OCI-LY1 (cell line): ENCODE measurements around the gene LUC7L2.
"Not testable (repeated sequence)": the region's sequence is repeated elsewhere in the genome, so short reads cannot be mapped to it uniquely, and the experiment has no call there.

Experiments used
- H2AFZ ChIP-seq: fragments of 200-600 bp; sonication (generic), shearing (Covaris generic); 2 replicates; pipeline ENCODE4 v1.6.0; 2014; ENCODE audit warnings: antibody characterized with exemption, mild to moderate bottlenecking, low read length
- H3F3A ChIP-seq: fragments of 200-600 bp; sonication (generic), shearing (Covaris generic); 2 replicates; pipeline ENCODE4 v1.6.0; 2014; ENCODE audit warnings: mild to moderate bottlenecking, antibody characterized with exemption, low read length, moderate library complexity; ENCODE audit not compliant: insufficient read depth
- H3K27ac ChIP-seq: fragments of 200-600 bp; sonication (generic); 2 replicates; pipeline ENCODE4 v1.5.1; 2014; ENCODE audit warnings: low read length, mixed run types, mild to moderate bottlenecking, low read depth; ENCODE audit not compliant: poor library complexity, severe bottlenecking
- H3K27me3 ChIP-seq: fragments of 200-600 bp; sonication (generic); 2 replicates; pipeline ENCODE4 v1.6.0; 2014; ENCODE audit warnings: antibody characterized with exemption, mild to moderate bottlenecking, low read length, moderate library complexity; ENCODE audit not compliant: insufficient read depth
- H3K36me3 ChIP-seq: fragments of 200-600 bp; sonication (generic); 2 replicates; pipeline ENCODE4 v1.6.1; 2014; ENCODE audit warnings: mild to moderate bottlenecking, antibody characterized with exemption, low read length, moderate library complexity, mixed read lengths; ENCODE audit not compliant: insufficient read depth
- H3K4me1 ChIP-seq: fragments of 200-600 bp; sonication (generic); 2 replicates; pipeline ENCODE4 v1.5.1; 2014; ENCODE audit warnings: mild to moderate bottlenecking, low read length, moderate library complexity; ENCODE audit not compliant: insufficient read depth, severe bottlenecking
- H3K4me2 ChIP-seq: fragments of 200-600 bp; sonication (generic), shearing (Covaris generic); 2 replicates; pipeline ENCODE4 v1.6.1; 2014; ENCODE audit warnings: low read length
- H3K4me3 ChIP-seq: fragments of 200-600 bp; sonication (generic); 2 replicates; pipeline ENCODE4 v1.5.1; 2014; ENCODE audit warnings: low read length, low read depth, mild to moderate bottlenecking, mixed read lengths; ENCODE audit not compliant: poor library complexity, severe bottlenecking
- H3K79me2 ChIP-seq: fragments of 200-600 bp; shearing (Covaris generic); 2 replicates; pipeline ENCODE4 v1.6.1; 2016; ENCODE audit warnings: mixed run types, low read length, mixed read lengths; ENCODE audit not compliant: insufficient read depth
- H3K9ac ChIP-seq: fragments of 200-600 bp; sonication (generic), shearing (Covaris generic); 2 replicates; pipeline ENCODE4 v1.6.1; 2014; ENCODE audit warnings: mild to moderate bottlenecking, low read length, mixed read lengths
- H3K9me2 ChIP-seq: fragments of 200-600 bp; sonication (generic), shearing (Covaris generic); 2 replicates; pipeline ENCODE4 v1.6.1; 2014; ENCODE audit warnings: low read depth, mild to moderate bottlenecking, low read length, mixed read lengths
- H3K9me3 ChIP-seq: fragments of 200-600 bp; shearing (Covaris generic); 2 replicates; pipeline ENCODE4 v1.6.1; 2014; ENCODE audit warnings: low read length, mixed read lengths
- H4K20me1 ChIP-seq: fragments of 200-600 bp; sonication (generic), shearing (Covaris generic); 2 replicates; pipeline ENCODE4 v1.6.0; 2016; ENCODE audit warnings: mild to moderate bottlenecking, low read length; ENCODE audit not compliant: insufficient read depth
- CTCF ChIP-seq: fragments of 200-600 bp; sonication (generic), shearing (Covaris generic); IDR thresholded peaks from 2 replicates; pipeline ENCODE4 v1.5.1; 2017; ENCODE audit warnings: mild to moderate bottlenecking, antibody characterized with exemption, low read length, moderate library complexity, mixed read lengths
- EZH2 ChIP-seq: fragments of 200-600 bp; sonication (generic), shearing (Covaris generic); IDR thresholded peaks from 2 replicates; pipeline ENCODE4 v1.8.0; 2017; ENCODE audit warnings: borderline replicate concordance, mixed run types, mild to moderate bottlenecking, antibody characterized with exemption, low read length, moderate library complexity, mixed read lengths

Gene LUC7L2

GRCh38 chr7:139407555-139407954, 47.9 kb downstream of the LUC7L2 start:
- no peak overlapping the region for H2AFZ ChIP-seq
- no peaks in the 10 kb centered on the region; the same call in 1 of the 2 replicates for H3F3A ChIP-seq
- peaks cover 98% of the 10 kb centered on the region for H3K36me3 ChIP-seq
- H3K9me3 ChIP-seq: no peaks in the 10 kb centered on the region
- H3K27me3 ChIP-seq: no peaks in the 10 kb centered on the region
- no peak overlapping the region for H3K27ac ChIP-seq
- no peaks in the 10 kb centered on the region for H3K4me1 ChIP-seq
- no peak overlapping the region for H3K4me3 ChIP-seq
- H3K79me2 ChIP-seq: no peaks in the 10 kb centered on the region
- no peaks in the 10 kb centered on the region for H3K9me2 ChIP-seq
- no peak overlapping the region for H3K9ac ChIP-seq
- TF ChIP-seq EZH2: no peak
- no peaks in the 10 kb centered on the region for H4K20me1 ChIP-seq
- H3K4me2 ChIP-seq: no peak overlapping the region

- peaks cover 97% of the 10 kb centered on the region for H3K36me3 ChIP-seq
- H3K4me3 ChIP-seq, H4K20me1 ChIP-seq, H3K9me2 ChIP-seq, H3F3A ChIP-seq, H3K9ac ChIP-seq, H3K4me2 ChIP-seq, H3K4me1 ChIP-seq, H3K9me3 ChIP-seq, H3K27me3 ChIP-seq, H3K79me2 ChIP-seq, H3K27ac ChIP-seq, H2AFZ ChIP-seq: not testable (repeated sequence)
These were observed 55.2 kb downstream of the LUC7L2 start for GRCh38 chr7:139414743-139415402.

DNA sequence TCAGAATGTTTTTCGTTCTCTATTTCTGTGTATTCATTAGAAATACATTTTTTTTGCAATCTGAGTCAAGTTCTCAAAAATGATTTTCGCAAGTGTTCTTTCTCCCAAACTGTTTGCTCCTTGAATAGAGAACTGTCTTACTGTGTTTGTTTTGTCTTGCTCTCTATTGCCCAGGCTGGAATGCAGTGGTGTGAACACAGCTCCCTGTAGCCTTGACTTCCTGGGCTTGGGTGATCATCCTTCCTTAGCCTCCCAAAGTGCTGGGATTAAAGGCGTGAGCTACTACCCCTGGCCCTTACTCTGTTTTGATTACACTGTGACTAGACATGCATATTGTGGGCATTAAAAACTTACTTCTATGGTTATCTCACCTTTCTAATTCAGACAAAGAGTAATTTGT, 56.7 kb downstream of the LUC7L2 start:
- H3K4me2 ChIP-seq: no peak overlapping the region
- TF ChIP-seq EZH2 (no peak), CTCF (no peak)
- no peak overlapping the region for H3K9ac ChIP-seq
- H4K20me1 ChIP-seq: no peaks in the 10 kb centered on the region
- no peaks in the 10 kb centered on the region for H3K9me2 ChIP-seq
- no peaks in the 10 kb centered on the region for H3F3A ChIP-seq
- H3K36me3 ChIP-seq: peaks cover 98% of the 10 kb centered on the region
- no peak overlapping the region for H2AFZ ChIP-seq
- H3K79me2 ChIP-seq: no peaks in the 10 kb centered on the region
- H3K27ac ChIP-seq: no peak overlapping the region
- no peak overlapping the region for H3K4me3 ChIP-seq
- H3K4me1 ChIP-seq: no peaks in the 10 kb centered on the region
- H3K9me3 ChIP-seq: no peaks in the 10 kb centered on the region
- H3K27me3 ChIP-seq: no peaks in the 10 kb centered on the region

- Histone ChIP-seq H3K4me3 (no peak overlapping the region), H3K4me2 (no peak overlapping the region), H3K27ac (no peak overlapping the region), H3K9me3 (no peaks in the 10 kb centered on the region), H3K9ac (no peak overlapping the region), H3K4me1 (no peaks in the 10 kb centered on the region), H2AFZ (no peak overlapping the region), H3K79me2 (no peaks in the 10 kb centered on the region), H3K9me2 (no peaks in the 10 kb centered on the region), H3F3A (no peaks in the 10 kb centered on the region), H4K20me1 (no peaks in the 10 kb centered on the region), H3K27me3 (no peaks in the 10 kb centered on the region), H3K36me3 (peaks cover 98% of the 10 kb centered on the region)
- TF ChIP-seq CTCF (no peak), EZH2 (no peak)
These were observed 57.8 kb downstream of the LUC7L2 start for GRCh38 chr7:139417478-139417877.
